Globus pallidus (tissue), 1 donor: ENCODE data around the gene TMEM186.
"Not testable (repeated sequence)": the region's sequence is repeated elsewhere in the genome, so short reads cannot be mapped to it uniquely, and the experiment has no call there.

Source experiments
- DNase-seq: peaks from one replicate; pipeline ENCODE4 v3.0.0-alpha.2; 2015; ENCODE audit warnings: low spot score

Gene TMEM186

DNA sequence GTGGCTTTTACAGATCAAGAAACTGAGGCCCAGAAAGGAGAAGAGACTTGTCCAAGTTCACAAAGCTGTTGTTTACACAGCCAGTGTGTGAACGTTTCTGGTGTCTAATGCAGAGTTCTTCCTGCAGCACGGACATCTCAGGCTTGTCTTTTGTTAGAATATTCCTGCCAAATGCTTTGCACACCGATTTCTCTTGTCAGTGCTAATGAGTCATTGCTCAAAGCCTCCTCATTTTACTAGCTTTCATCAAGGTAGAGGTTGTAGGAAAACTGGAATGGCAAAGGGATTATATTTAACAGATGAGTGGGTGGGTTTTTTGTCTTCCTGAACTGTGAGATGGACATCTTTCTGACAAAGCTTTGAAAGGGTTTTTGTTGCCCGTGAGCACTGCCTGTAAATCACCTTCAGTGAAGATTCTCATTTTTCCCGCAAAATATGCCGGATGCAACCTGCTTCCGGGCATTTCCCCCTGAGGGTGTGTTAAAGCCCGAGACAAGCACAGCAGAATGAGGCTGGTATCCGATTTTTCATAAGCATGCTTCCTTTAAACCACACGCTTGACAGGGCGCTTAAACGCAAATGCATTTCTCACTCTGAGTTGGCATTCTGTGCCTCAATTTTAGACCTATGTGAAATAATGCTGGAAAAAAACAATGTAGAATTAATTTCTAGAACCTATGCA is 14.9 kb upstream of the TMEM186 start:
- DNase-seq = no peak

GRCh38 chr16:8808613-8809353 is 11.3 kb upstream of the TMEM186 start:
- no peak for DNase-seq

GRCh38 chr16:8808009-8808408 is 10.6 kb upstream of the TMEM186 start:
- DNase-seq = no peak

DNA sequence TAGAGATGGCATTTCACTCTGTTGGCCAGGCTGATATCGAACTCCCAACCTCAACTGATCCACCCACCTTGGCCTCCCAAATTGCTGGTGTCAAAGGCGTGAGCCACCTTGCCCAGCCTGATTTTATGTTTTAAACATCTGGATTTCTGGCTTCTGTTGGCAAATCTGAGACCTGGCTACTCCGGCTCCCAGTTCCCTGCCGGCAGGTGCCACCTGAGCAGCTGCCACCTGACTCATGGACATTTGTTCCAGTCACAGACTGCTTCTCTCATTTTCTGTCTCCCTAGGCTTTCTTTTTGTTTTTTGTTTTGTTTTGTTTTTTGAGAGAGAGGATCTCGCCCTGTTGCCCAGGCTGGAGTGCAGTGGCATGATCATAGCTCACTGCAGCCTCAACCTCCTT is 9.8 kb upstream of the TMEM186 start:
- no peak for DNase-seq

GRCh38 chr16:8806272-8806983 is 9.0 kb upstream of the TMEM186 start:
- DNase-seq = no peak

DNA sequence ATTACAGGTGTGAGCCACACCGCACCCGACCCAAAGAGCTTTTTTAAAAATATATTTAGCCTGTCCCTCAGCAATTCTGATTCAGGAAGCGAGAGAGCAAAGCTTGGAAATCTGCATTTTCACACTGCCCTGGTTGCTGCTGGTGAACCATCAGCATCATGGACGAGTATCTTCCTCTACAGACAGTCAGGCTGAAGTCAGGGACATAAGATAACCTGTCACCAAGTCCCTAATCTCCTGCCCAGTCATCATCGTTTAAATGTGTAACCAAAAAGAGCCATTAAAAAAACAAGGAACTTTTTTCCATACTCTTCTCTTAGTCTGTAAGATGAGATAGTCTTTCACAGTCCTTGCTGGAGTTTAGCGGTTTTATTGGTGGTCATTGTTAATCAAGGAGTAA is 6.9 kb upstream of the TMEM186 start:
- no peak for DNase-seq

DNA sequence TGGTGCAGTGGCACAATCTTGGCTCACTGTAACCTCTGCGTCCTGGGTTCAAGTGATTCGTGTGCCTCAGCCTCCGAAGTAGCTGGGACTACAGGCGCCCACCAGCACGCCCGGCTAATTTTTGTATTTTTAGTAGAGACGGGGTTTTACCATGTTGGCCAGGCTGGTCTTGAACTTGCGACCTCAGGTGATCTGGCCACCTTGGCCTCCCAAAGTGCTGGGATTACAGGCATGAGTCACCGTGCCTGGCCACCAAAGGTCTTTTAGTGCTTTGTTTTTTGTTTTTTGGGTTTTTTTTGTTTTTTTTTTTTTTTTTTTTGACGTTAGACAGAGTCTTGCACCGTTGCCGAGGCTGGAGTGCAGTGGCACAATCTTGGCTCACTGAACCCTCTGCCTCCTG is 6.3 kb upstream of the TMEM186 start:
- DNase-seq = not testable (repeated sequence)

DNA sequence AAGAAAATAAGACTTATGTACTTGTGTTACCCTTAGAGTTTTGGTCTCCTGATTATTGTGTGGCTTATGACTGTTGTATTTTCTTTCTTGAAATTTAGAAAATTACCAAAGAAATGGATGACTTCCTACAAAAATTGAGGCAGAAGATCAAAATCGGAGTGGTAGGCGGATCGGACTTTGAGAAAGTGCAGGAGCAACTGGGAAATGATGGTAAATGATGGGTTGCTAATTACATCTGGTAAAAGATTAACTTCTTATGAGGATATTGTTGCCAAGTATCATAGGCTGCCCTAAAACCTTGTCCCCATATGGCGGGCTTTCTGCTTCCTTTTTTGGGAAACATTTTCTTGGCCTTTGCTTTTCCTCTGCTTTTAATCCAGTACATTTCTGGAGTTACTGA is 4.3 kb upstream of the TMEM186 start:
- DNase-seq = no peak

DNA sequence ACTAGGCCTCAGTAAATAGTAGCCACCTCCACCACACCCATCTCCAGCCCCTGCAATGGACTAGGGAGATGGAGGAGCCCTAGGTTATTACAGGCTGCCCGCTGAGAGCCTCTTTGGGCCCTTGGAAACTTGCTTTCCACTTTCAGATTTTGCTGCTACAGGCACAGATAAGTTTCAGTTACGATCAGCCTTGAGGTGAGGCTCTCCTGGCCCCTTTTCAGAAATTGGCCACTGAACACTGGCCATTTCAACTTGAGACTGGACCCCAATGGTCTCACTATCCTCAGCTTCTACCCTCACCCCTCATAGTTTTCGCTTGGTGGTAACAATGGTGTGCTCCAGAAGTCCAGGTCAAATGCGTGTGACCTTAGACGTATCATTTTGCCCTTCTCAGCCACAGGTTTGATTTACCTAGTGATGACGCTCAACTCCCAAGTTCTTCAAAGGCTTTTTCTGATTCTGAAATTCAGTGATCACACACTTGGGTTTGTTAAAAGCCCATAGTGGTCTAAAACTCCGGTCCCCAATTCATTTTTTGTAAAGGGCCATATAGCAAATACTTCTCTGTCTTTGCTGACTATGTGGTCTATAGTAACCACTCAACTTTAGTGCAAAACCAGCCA is 1.2 kb upstream of the TMEM186 start:
- no peak for DNase-seq

- DNase-seq = no peak
Observed at GRCh38 chr16:8798174-8798527, 712 bp upstream of the TMEM186 start.

- no peak for DNase-seq
Observed at GRCh38 chr16:8796469-8797363, 723 bp downstream of the TMEM186 start.

GRCh38 chr16:8795818-8796217 is 1.6 kb downstream of the TMEM186 start:
- no peak for DNase-seq

GRCh38 chr16:8795091-8795490 is 2.3 kb downstream of the TMEM186 start:
- DNase-seq = no peak

DNA sequence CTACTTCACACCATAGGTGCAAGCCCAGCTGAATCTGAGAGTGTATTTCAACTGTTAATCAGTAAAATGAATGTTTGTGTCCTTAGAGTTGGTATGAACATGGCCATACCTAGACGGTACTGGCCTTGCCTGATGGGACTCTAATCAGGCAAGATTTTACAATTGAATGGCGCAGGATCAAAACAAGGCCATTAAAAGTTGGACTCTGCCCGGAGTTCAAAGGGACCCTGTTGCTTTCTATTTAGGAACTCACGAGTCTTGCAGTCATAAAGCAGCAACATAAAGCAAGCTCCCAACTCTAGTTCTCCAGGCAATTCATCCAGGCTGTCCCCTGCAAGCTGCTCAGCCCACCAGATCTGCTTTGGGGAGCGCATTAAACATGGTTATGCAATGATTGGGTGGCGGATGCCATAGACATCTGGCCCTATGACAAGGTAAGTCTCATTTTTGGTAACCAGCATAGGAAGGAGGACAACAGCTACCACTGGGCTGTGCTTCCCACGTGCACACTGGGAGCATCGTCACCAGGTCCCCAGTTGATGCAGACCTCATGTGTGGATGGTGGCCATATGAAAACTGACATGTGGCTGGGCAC is 8.8 kb downstream of the TMEM186 start:
- no peak for DNase-seq

DNA sequence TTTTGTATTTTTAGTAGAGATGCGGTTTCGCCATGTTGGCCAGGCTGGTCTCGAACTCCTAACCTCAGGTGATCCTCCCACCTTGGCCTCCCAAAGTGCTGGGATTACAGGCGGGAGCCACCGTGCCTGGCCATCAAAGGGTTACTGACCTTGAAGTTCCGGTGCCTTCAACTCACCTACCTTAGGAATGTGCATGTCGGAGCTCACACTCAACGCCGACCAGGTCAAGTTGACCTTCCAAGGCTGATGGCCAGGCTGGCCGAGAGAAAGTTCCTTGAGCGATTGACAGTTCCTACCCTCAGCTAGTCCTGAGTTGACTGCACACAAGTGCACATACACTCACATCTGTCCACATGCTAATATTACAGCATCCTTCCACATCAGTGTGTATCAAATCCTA is 11.1 kb downstream of the TMEM186 start:
- DNase-seq = not testable (repeated sequence)

- no peak for DNase-seq
Observed at GRCh38 chr16:8785408-8785807, 12.0 kb downstream of the TMEM186 start.

DNA sequence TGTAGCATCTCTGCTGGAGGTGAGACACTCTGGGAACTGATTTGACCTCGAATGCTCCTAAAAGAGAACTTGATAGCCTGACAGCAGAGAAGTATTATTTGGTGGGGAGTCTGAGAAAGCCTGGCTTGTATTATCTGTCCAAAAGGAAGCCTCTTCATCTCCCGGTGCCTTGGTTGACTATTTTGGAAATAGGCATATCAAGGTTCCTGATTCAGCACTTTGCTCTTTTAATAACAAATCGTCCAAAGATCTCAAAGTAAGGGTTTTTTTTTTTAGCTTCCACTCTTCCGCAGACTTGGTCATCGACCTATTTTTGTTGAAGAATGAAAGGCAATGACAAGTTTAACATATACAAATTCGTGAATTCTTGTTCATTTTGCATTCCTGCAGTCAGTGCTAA is 14.8 kb downstream of the TMEM186 start:
- DNase-seq = no peak

DNA sequence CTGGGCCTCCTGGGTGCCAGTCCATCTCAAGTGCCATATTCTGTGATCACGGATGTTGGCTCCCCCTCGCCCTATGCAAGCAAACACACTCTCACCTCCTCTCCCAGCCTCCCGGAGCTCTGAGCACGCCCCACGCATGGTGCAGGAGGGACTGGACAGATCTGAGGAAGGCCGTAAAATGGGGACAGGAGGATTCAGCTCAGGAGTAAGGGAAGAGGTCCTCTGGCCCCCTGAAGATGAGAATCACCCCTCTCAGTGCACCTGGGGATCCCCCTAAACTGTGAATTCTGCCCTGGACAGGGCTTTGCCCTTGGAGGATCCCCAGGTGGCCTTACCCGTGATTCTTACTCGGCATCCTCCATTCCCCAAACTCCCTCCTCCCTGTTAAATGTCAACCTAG is 15.6 kb downstream of the TMEM186 start:
- no peak for DNase-seq

DNA sequence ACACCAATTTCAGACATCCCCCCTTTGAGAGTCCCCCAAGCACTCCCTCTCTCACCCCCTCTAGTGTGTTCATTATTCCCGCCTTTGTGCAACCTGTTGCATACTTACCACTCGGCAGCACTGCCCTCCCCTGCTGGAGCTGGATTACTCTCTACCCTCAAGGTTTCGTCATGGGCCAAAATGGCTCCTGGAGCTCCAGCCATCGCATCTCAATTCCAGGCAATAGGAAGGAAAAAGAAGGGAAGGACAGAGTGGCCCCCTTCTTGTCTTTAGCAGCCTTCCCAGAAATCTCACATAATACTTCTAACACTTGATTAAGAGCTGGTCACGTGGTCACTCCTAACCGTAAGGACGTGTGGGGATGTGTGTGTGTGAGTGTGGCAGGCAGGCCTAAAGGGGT is 20.2 kb downstream of the TMEM186 start:
- no peak for DNase-seq

- DNase-seq = no peak
Observed at GRCh38 chr16:8776129-8776584, 21.3 kb downstream of the TMEM186 start.

DNA sequence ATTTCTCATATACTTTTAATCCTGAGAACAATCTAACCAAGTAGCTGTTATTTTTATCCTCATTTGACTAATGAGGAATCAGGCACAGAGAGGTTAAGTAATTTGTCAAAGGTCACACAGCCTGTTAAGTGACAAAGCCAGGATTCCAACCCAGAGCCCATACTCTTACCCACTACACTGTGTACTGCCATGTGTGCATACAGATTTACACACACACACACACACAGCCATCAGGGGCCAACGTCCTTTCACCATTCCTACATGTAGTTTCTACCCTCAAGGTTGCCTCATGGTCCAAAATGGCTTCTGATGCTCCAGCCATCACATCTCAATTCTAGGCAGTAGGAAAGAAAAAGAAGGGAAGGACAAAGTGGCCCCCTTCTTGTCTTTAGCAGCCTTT is 22.1 kb downstream of the TMEM186 start:
- no peak for DNase-seq
